ENCODE measurements around the gene SEC23IP.

DNA sequence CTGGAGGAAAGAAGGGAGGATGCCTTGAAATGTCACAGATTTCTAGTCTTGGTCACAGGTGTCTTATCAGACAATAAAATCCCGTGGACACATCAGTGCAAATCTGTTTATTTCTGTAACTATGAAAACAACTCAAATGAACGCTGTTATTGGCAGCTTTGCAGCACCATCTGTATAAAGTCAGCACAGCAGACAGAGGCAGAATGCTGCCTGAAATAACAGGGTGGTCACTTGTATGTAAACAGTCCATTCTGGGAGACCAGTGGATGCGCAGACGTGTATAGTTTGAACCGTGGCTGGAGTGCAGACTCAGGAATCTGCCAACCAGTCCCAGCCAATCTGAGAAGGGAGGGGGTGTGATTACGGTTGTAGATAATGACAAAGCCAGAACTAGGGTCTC is 54.8 kb downstream of the SEC23IP start:
- TF ChIP-seq, protein P1, sequence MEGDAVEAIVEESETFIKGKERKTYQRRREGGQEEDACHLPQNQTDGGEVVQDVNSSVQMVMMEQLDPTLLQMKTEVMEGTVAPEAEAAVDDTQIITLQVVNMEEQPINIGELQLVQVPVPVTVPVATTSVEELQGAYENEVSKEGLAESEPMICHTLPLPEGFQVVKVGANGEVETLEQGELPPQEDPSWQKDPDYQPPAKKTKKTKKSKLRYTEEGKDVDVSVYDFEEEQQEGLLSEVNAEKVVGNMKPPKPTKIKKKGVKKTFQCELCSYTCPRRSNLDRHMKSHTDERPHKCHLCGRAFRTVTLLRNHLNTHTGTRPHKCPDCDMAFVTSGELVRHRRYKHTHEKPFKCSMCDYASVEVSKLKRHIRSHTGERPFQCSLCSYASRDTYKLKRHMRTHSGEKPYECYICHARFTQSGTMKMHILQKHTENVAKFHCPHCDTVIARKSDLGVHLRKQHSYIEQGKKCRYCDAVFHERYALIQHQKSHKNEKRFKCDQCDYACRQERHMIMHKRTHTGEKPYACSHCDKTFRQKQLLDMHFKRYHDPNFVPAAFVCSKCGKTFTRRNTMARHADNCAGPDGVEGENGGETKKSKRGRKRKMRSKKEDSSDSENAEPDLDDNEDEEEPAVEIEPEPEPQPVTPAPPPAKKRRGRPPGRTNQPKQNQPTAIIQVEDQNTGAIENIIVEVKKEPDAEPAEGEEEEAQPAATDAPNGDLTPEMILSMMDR (IDR thresholded peaks at IDR 0.05; ENCODE audit: low read length): no peak
- TF ChIP-seq EZH2phosphoT487 (IDR thresholded peaks at IDR 0.05; ENCODE audit: low read length) (no peak), EZH2 (optimal IDR thresholded peaks at IDR 0.05; ENCODE audit: low read depth, low read length) (no peak)

Measured in MM.1S (cell line).